Transverse colon (tissue), 4 donors: ENCODE measurements around the gene KPNA2. TPM values are rescaled to one million over a fixed set of nuclear protein-coding genes. Genes with fewer than 3 reads are reported as not detected.
A peak's percentile ranks its signal among the peaks of the same experiment; 100 is the strongest.
"Not testable (repeated sequence)": the region's sequence is repeated elsewhere in the genome, so short reads cannot be mapped to it uniquely, and the experiment has no call there.

Experiments
- DNase-seq: peaks from one replicate; pipeline ENCODE4 v3.0.0-alpha.2; 2019
- H3K27ac ChIP-seq, 4 donors: fragments of 200-600 bp; sonication (generic); 2 replicates each; pipeline ENCODE4 v1.5.1; 2016 to 2018; ENCODE audit warnings: inconsistent platforms in 4 of 4
- H3K27me3 ChIP-seq: fragments of 200-600 bp; sonication (generic); 2 replicates; pipeline ENCODE4 v1.5.1; 2017; ENCODE audit warnings: inconsistent platforms
- H3K36me3 ChIP-seq, 4 donors: fragments of 200-600 bp; sonication (generic); 2 replicates each; pipeline ENCODE4 v1.5.1; 2017 to 2019; ENCODE audit warnings: inconsistent platforms in 4 of 4
- H3K4me1 ChIP-seq, 4 donors: fragments of 200-600 bp; sonication (generic); 2 replicates each; pipeline ENCODE4 v1.5.1; 2017 to 2020; ENCODE audit warnings: inconsistent platforms in 4 of 4
- H3K4me3 ChIP-seq, 4 donors: fragments of 200-600 bp; sonication (generic); 1 replicate in 1 of 4; 2 replicates in 3 of 4; pipeline versions ENCODE4 v1.5.1 to v1.6.1; 2017 to 2019; ENCODE audit warnings: inconsistent platforms in 4 of 4
- H3K9me3 ChIP-seq, 2 donors: fragments of 200-600 bp; sonication (generic); 2 replicates each; pipeline ENCODE4 v1.5.1; 2017 to 2019; ENCODE audit warnings: inconsistent platforms in 2 of 2
- CTCF ChIP-seq, 5 experiments: fragments of 200-600 bp in 3 of 5; fragments of 450-650 bp in 2 of 5; sonication (generic) in 3 of 5; IDR thresholded peaks; 1 replicate in 2 of 5; 2 replicates in 3 of 5; pipeline ENCODE4 v1.5.1; 2016 to 2017; ENCODE audit warnings: antibody characterized with exemption in 5 of 5, inconsistent platforms in 3 of 5, mild to moderate bottlenecking in 2 of 5, moderate library complexity in 1 of 5
- EP300 ChIP-seq: sonication (generic); formaldehyde crosslinking; IDR thresholded peaks from one replicate; pipeline ENCODE4 v1.6.1; 2017; ENCODE audit warnings: antibody characterized with exemption, low read depth
- POLR2A ChIP-seq: fragments of 450-650 bp; IDR thresholded peaks from one replicate; pipeline ENCODE4 v1.6.1; 2016; ENCODE audit warnings: antibody characterized with exemption, mild to moderate bottlenecking, moderate library complexity
- POLR2AphosphoS5 ChIP-seq, 3 donors: sonication (generic); formaldehyde crosslinking; IDR thresholded peaks; one replicate each; pipeline ENCODE4 v1.6.1; 2016; ENCODE audit warnings: antibody characterized with exemption in 3 of 3
- WGBS, 2 donors: methylation state at CpG; one replicate each; pipeline ENCODE4 v1.1.5; 2018; ENCODE audit warnings: low coverage in 1 of 2; 5-methylcytosine and 5-hydroxymethylcytosine counted together
- in situ Hi-C, 4 donors: fragments of 200-750 bp; cut with MboI; loops; one replicate each; pipeline versions ENCODE4 v1.15.0 to v1.15.1; 2017; ENCODE audit warnings: low sequenced_read_pairs in 3 of 4, low pct_ligation_motif_present in 1 of 4, low pct_unique_long_range_greater_than_20kb in 1 of 4
- intact Hi-C: fragments of 100-400 bp; cut with DNase I; formaldehyde crosslinking; loops from one replicate; pipeline ENCODE4 v1.15.1; 2023; ENCODE audit warnings: low total_unique reads
- total RNA-seq, 4 donors: library from RNA; depleted of rRNA; stranded (reverse); fragments of >200 nt; gene quantifications; one replicate each; pipeline ENCODE4 v1.1.0, GENCODE V29; 2016

Gene KPNA2
- total RNA-seq, 4 donors from 2014 or later, result 3.4 to 21.5 (median 11.0) TPM

- TF ChIP-seq CTCF (IDR thresholded peaks at IDR 0.05) (peak; percentile 66 to 80 (median 75)), POLR2AphosphoS5 (IDR thresholded peaks at IDR 0.05) (no peak), EP300 (no peak)
- intact Hi-C loops, result no loop called here
- H3K27ac ChIP-seq, result no peak overlapping the region
- H3K36me3 ChIP-seq, result no peaks in the 10 kb centered on the region
- WGBS, 2 donors, result 10 to 39% methylated on average over 4 to 20 of the region's 20 CpGs
- H3K4me3 ChIP-seq, result no peak overlapping the region
- DNase-seq, result peak; percentile 75
- no peaks in the 10 kb centered on the region for H3K27me3 ChIP-seq
- H3K4me1 ChIP-seq, result no peaks in the 10 kb centered on the region
- no peaks in the 10 kb centered on the region for H3K9me3 ChIP-seq
- in situ Hi-C loops, result no loop called here
These were observed 24.3 kb upstream of the KPNA2 start for GRCh38 chr17:68011199-68011665.

- TF ChIP-seq POLR2A (no peak), EP300 (no peak), POLR2AphosphoS5 (IDR thresholded peaks at IDR 0.05) (no peak), CTCF (IDR thresholded peaks at IDR 0.05) (no peak)
- H3K36me3 ChIP-seq, result no peaks in the 10 kb centered on the region
- no peak overlapping the region for H3K4me3 ChIP-seq
- DNase-seq, result no peak
- no peak overlapping the region for H3K27ac ChIP-seq
- in situ Hi-C loops, result no loop called here
- H3K4me1 ChIP-seq, result no peaks in the 10 kb centered on the region
- H3K27me3 ChIP-seq, result no peaks in the 10 kb centered on the region
- intact Hi-C loops, result no loop called here
- H3K9me3 ChIP-seq, result no peaks in the 10 kb centered on the region
These were observed 22.1 kb upstream of the KPNA2 start for GRCh38 chr17:68013385-68013784.

GRCh38 chr17:68015081-68015723, 20.3 kb upstream of the KPNA2 start:
- H3K4me3 ChIP-seq, result no peak overlapping the region
- H3K27ac ChIP-seq, result no peak overlapping the region
- no peak for TF ChIP-seq EP300
- TF ChIP-seq POLR2AphosphoS5 (IDR thresholded peaks at IDR 0.05), result no peak
- no peak for TF ChIP-seq POLR2A
- TF ChIP-seq CTCF (IDR thresholded peaks at IDR 0.05), result no peak
- DNase-seq, result no peak
- H3K9me3 ChIP-seq, result no peaks in the 10 kb centered on the region
- no peaks in the 10 kb centered on the region for H3K27me3 ChIP-seq
- no peaks in the 10 kb centered on the region for H3K36me3 ChIP-seq
- intact Hi-C loops (no loop called here), in situ Hi-C loops (no loop called here)
- WGBS, 2 donors, result 86% methylated on average over 11 of the region's 11 CpGs; no CpG with 5 or more reads in 1 of the 2 donors
- H3K4me1 ChIP-seq, result peaks cover 0 to under 1% (median 0%) of the 10 kb centered on the region in 4 donors

- WGBS, 2 donors, result 84 to 87% methylated on average over 2 of the region's 2 CpGs
- intact Hi-C loops, result no loop called here
These were observed 18.7 kb upstream of the KPNA2 start for GRCh38 chr17:68016838-68017237.

GRCh38 chr17:68018493-68018892, 17.0 kb upstream of the KPNA2 start:
- H3K27me3 ChIP-seq, H3K9me3 ChIP-seq, H3K4me3 ChIP-seq, in situ Hi-C loops, intact Hi-C loops, DNase-seq, H3K4me1 ChIP-seq, H3K27ac ChIP-seq, H3K36me3 ChIP-seq: not testable (repeated sequence)
- WGBS, 2 donors, result 92 to 100% methylated on average over 3 to 21 of the region's 21 CpGs

More at GRCh38 chr17:68016838-68017237, 18.7 kb upstream of the KPNA2 start:
- no peak for DNase-seq
- H3K27me3 ChIP-seq, result no peaks in the 10 kb centered on the region
- no peaks in the 10 kb centered on the region for H3K36me3 ChIP-seq
- peaks cover 0 to 8% (median 3%) of the 10 kb centered on the region in 4 donors for H3K4me1 ChIP-seq
- H3K9me3 ChIP-seq, result no peaks in the 10 kb centered on the region
- in situ Hi-C loops, result no loop called here
- no peak overlapping the region for H3K4me3 ChIP-seq
- no peak overlapping the region for H3K27ac ChIP-seq
- TF ChIP-seq CTCF (IDR thresholded peaks at IDR 0.05) (no peak), POLR2A (no peak), POLR2AphosphoS5 (IDR thresholded peaks at IDR 0.05) (no peak), EP300 (no peak)
